ENCODE data around the gene GPSM3. TPM values are rescaled to one million over a fixed set of nuclear protein-coding genes. Genes with fewer than 3 reads are reported as not detected.

Gene GPSM3
- total and polyA plus RNA-seq, 2 of the 13 experiments (the other 11 are each of a cell fraction or from before 2014, with no cell fraction given), result 0.18 to 6.2 TPM

GRCh38 chr6:32176476-32177182 lies 15.8 kb downstream of the GPSM3 start (continued):
- no peak for TF ChIP-seq ZNF407 (CRISPR knock-in tag; IDR thresholded peaks at IDR 0.05; ENCODE audit: not compliant biosample characterization)
- TF ChIP-seq ZNF878 (CRISPR knock-in tag; IDR thresholded peaks at IDR 0.05), result no peak
- no peak for TF ChIP-seq ZBTB49 (CRISPR knock-in tag; IDR thresholded peaks at IDR 0.05; ENCODE audit: borderline replicate concordance)
- TF ChIP-seq HNF4A (CRISPR knock-in tag; IDR thresholded peaks at IDR 0.05), result 0 out of 2 replicates have a peak, but pooled peaks have one; percentile 14
- TF ChIP-seq SNAPC5 (CRISPR knock-in tag; IDR thresholded peaks at IDR 0.05; ENCODE audit: borderline replicate concordance), result no peak
- TF ChIP-seq ZFP90 (CRISPR knock-in tag; IDR thresholded peaks at IDR 0.05; ENCODE audit: borderline replicate concordance), result no peak
- peak; percentile 40; the same call in 1 of the 2 replicates for TF ChIP-seq ZMAT3 (CRISPR knock-in tag; conservative IDR thresholded peaks at IDR 0.05)
- TF ChIP-seq NFATC3 (CRISPR knock-in tag; IDR thresholded peaks at IDR 0.05), result peak; percentile 14; the same call in 1 of the 2 replicates
- no peak for TF ChIP-seq ZNF331 (CRISPR knock-in tag; IDR thresholded peaks at IDR 0.05)
- no peak for TF ChIP-seq ARHGAP35 (CRISPR knock-in tag; IDR thresholded peaks at IDR 0.05; ENCODE audit: borderline replicate concordance)
- no peak for TF ChIP-seq BRCA1 (CRISPR knock-in tag; IDR thresholded peaks at IDR 0.05)
- 0 out of 2 replicates have a peak, but pooled peaks have one; percentile 10 for TF ChIP-seq HDAC2 (CRISPR knock-in tag; IDR thresholded peaks at IDR 0.05)
- TF ChIP-seq NAIF1 (CRISPR knock-in tag; IDR thresholded peaks at IDR 0.05; ENCODE audit: borderline replicate concordance), result no peak
- TF ChIP-seq GLMP (CRISPR knock-in tag; IDR thresholded peaks at IDR 0.05; ENCODE audit: borderline replicate concordance), result no peak
- no peak for TF ChIP-seq ZNF780A (CRISPR knock-in tag; IDR thresholded peaks at IDR 0.05)
- no peak for TF ChIP-seq ZNF83 (CRISPR knock-in tag; IDR thresholded peaks at IDR 0.05; ENCODE audit: borderline replicate concordance)
- TF ChIP-seq RORA (CRISPR knock-in tag; IDR thresholded peaks at IDR 0.05), result no peak
